Retinal pigment epithelial cell (primary cell): ENCODE measurements around the gene FANCL.
"Not testable (repeated sequence)": the region's sequence is repeated elsewhere in the genome, so short reads cannot be mapped to it uniquely, and the experiment has no call there.

ENCODE experiments used
- DNase-seq: peaks from one replicate; pipeline ENCODE4 v3.0.0-alpha.2; 2010; ENCODE audit warnings: low read depth
- H3K4me3 ChIP-seq: 2 replicates; pipeline ENCODE4 v1.5.1; 2011; ENCODE audit warnings: mild to moderate bottlenecking, low read length, control low read depth, moderate library complexity
- TF ChIP-seq, protein P1 (sequence below): conservative IDR thresholded peaks from 2 replicates; pipeline ENCODE4 v1.5.1; 2011; ENCODE audit warnings: low read depth, low read length, control low read depth, inconsistent platforms

Gene FANCL

DNA sequence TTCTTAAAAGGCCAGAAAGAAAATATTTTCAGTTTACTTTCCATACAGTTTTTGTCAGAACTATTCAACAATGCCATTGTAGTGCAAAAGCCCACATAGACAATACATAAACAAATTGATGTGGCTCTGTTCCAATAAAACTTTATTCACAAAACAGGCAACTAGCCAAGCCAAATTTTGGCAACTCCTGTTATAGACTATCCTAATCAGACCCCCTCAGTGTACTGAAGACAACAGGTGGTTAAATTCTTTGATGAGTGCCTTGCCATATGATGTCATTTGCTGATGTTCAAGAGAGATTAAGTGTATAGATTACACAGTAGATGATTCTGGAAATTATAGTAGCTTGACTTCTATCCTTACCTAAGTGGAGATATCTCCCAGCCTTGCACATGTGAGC, 83.4 kb downstream of the FANCL start:
- DNase-seq, result no peak
- H3K4me3 ChIP-seq, result no peak overlapping the region
- TF ChIP-seq, protein P1, sequence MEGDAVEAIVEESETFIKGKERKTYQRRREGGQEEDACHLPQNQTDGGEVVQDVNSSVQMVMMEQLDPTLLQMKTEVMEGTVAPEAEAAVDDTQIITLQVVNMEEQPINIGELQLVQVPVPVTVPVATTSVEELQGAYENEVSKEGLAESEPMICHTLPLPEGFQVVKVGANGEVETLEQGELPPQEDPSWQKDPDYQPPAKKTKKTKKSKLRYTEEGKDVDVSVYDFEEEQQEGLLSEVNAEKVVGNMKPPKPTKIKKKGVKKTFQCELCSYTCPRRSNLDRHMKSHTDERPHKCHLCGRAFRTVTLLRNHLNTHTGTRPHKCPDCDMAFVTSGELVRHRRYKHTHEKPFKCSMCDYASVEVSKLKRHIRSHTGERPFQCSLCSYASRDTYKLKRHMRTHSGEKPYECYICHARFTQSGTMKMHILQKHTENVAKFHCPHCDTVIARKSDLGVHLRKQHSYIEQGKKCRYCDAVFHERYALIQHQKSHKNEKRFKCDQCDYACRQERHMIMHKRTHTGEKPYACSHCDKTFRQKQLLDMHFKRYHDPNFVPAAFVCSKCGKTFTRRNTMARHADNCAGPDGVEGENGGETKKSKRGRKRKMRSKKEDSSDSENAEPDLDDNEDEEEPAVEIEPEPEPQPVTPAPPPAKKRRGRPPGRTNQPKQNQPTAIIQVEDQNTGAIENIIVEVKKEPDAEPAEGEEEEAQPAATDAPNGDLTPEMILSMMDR, result no peak

DNA sequence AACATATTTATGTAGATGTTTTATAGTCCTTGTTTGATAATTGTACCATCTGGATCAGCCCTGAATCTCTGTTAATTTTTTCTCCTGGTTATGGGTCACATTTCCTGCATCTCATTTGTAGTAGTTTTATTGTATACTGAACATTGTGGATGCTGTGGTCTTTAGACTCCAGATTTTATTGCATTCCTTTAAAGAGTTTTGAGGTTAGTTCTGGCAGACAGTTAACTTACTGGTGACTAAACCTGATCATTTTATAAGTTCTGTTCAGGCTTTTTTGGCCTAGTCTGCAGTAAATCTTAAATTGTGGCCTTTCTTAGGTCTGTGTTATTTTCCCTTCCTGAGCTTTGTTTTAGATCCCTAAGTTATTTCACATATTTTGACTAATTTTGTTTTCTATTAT, 84.3 kb downstream of the FANCL start:
- no peak for DNase-seq
- TF ChIP-seq, protein P1, result no peak
- H3K4me3 ChIP-seq, result no peak overlapping the region

DNA sequence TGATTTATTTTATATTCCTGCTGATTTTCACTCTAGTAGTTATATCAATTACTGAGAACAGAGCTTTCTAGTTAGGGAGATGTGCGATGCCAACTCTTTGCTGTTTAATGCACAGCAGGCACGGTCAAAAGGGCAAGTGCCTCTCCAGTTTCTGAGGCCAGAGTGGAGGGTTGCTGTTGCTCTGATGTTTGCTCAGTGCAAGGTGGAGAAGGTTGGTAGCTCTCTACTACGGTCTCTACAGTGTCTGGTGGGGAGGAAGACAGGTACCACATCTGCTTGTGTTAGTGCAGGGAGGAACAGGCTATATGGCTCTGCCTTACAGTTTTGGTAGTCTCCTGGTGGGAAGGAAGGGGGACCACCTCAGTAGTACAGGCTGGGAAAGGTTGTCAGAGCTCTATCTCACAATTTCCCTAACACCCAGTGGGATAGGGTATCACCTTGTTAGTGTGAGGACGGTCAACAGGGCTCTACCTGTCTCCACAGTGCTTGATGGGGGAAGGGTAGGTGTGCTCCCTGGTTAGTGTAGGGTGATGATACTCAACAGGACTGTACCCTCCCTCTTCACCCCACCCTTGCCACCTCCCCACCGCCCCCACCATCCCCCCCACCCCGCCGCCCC, 85.9 kb downstream of the FANCL start:
- no peak for DNase-seq
- no peak overlapping the region for H3K4me3 ChIP-seq
- TF ChIP-seq, protein P1, result no peak

DNA sequence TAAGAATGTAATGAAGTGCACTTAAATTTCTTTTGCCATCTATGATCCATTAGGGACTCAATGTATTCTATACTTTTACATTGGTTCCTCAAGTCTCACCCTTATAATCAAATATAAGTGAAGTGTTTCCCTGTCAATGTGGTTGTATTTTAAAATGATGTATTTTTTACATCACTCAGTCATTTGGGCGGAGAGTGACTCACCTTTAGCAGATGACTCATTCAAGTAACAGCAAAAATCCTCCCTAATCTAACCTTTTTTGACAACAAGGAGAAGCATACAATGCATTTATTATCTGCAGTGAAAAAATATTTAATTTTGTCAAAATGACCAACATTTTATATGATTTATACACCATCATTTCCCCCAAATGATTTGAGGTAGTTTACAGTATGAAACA, 94.4 kb downstream of the FANCL start:
- peak; percentile 24 for DNase-seq
- TF ChIP-seq, protein P1, result no peak

DNA sequence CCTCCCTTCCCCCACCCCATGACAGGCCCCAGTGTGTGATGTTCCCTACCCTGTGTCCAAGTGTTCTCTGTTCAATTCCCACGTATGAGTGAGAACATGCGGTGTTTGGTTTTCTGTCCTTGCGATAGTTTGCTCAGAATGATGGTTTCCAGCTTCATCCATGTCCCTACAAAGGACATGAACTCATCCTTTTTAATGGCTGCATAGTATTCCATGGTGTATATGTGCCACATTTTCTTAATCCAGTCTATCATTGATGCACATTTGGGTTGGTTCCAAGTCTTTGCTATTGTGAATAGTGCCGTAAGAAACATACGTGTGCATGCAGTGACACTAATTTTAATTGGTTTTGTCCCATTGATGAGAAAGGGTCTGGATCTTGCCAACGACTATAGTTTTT, 95.4 kb downstream of the FANCL start:
- DNase-seq, H3K4me3 ChIP-seq: not testable (repeated sequence)

More for the DNA sequence above, 94.4 kb downstream of the FANCL start:
- no peak overlapping the region for H3K4me3 ChIP-seq

DNA sequence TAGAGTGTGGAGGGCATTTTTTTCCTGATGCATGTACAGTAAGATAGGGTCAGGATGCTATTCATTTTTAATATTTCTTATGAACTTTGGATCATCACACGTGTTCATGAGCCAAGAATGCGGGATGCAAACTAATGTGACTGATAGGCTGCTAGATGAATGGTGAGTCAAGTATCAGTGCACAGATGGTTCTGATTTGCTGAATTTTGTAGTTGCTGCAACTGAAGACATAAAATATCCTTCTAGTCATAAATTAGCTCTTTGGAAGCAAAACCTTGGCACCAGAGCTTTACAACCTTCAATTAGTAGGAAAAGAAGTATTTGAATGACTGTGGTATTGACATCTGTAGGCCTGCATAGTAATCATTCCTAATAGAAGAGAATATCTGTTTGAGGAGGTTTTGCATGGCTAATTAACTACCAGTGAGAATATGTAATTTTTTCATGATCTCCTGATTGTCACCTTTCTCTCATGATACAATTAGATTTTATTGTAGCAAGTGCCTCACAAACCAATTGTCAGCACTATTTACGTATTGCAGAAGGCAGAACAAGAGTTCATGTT, 100.5 kb downstream of the FANCL start:
- DNase-seq, result no peak
- no peak overlapping the region for H3K4me3 ChIP-seq

DNA sequence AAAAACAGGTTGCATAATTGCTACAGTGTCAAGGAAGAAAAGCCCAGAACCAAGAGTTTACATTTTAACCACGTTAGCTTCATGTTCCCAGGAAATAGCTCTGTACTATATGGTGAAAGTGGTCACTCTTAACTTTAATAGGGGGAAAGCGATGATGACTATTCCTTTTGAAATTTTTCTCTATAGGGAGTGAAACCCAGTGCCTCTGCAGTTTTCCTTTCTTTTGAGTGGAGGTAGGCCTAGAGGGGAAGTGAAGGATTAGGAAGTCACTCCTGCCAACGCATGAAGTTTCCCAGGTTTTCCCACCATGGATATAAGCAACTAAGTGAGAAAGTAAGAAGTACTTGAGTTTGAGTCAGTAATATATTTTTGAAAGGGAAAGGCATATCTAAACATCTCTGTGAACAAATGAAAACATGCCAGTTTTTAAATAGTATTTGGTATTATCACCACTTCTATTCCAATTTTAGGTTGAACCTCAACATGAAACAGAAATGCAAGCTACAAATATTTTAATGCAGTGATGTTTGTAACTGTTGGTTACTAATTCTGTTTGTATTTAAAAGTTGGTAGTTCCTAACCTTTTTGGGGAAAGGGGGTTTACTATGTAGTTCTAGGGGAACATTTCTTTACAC, 102.6 kb downstream of the FANCL start:
- no peak overlapping the region for H3K4me3 ChIP-seq
- DNase-seq, result no peak
- TF ChIP-seq, protein P1, result no peak

More for the DNA sequence above, 100.5 kb downstream of the FANCL start:
- TF ChIP-seq, protein P1, result no peak
